Stimulated activated CD8-positive, alpha-beta memory T cell treated with anti-CD3 and anti-CD28 coated beads, Interleukin-12 subunit alpha, Interleukin-12 subunit beta, amount 100 ng/mL, for 24 hours (primary cell): ENCODE data around the gene ACYP1.

Source experiments
- DNase-seq: peaks from one replicate; pipeline ENCODE4 v3.0.0-alpha.2; 2020; ENCODE audit errors: extremely low read depth

ACYP1 gene

GRCh38 chr14:75040959-75041358, 22.9 kb downstream of the ACYP1 start:
- DNase-seq: no peak

- no peak for DNase-seq
Observed at GRCh38 chr14:75040507-75040906, 23.3 kb downstream of the ACYP1 start.

- no peak for DNase-seq
Observed at GRCh38 chr14:75032939-75033338, 30.9 kb downstream of the ACYP1 start.

- DNase-seq: no peak
Observed at GRCh38 chr14:75030147-75030546, 33.7 kb downstream of the ACYP1 start.

GRCh38 chr14:75025876-75026275, 37.9 kb downstream of the ACYP1 start:
- DNase-seq: no peak

GRCh38 chr14:75025082-75025481, 38.7 kb downstream of the ACYP1 start:
- no peak for DNase-seq

- no peak for DNase-seq
Observed at GRCh38 chr14:75023108-75023507, 40.7 kb downstream of the ACYP1 start.

GRCh38 chr14:75022655-75023054, 41.2 kb downstream of the ACYP1 start:
- DNase-seq: no peak

- no peak for DNase-seq
Observed at GRCh38 chr14:75018694-75019093, 45.1 kb downstream of the ACYP1 start.

- no peak for DNase-seq
Observed at GRCh38 chr14:75016815-75017214, 47.0 kb downstream of the ACYP1 start.

GRCh38 chr14:75015496-75015895, 48.3 kb downstream of the ACYP1 start:
- no peak for DNase-seq

- DNase-seq: no peak
Observed at GRCh38 chr14:75013290-75013689, 50.5 kb downstream of the ACYP1 start.

- no peak for DNase-seq
Observed at GRCh38 chr14:75011356-75011994, 52.3 kb downstream of the ACYP1 start.

GRCh38 chr14:75010472-75011093, 53.2 kb downstream of the ACYP1 start:
- no peak for DNase-seq

GRCh38 chr14:75009176-75009575, 54.6 kb downstream of the ACYP1 start:
- no peak for DNase-seq

GRCh38 chr14:75005357-75005756, 58.5 kb downstream of the ACYP1 start:
- no peak for DNase-seq

GRCh38 chr14:75003250-75004027, 60.4 kb downstream of the ACYP1 start:
- DNase-seq: no peak
